Panc1 (cell line): ENCODE results near the gene OTUD3. TPM values are rescaled to one million over a fixed set of nuclear protein-coding genes. Genes with fewer than 3 reads are reported as not detected.

ENCODE experiments used
- ATAC-seq: fragments of 200-7000 bp; cut with Tn5 transposase; 2 replicates; pipeline ENCODE4 v1.9.1; 2020; ENCODE audit warnings: mild to moderate bottlenecking, moderate library complexity
- BruUV-seq: library from RNA; stranded (reverse); fragments of 400-500 nt; replicated peaks from 2 replicates; lab custom pipeline; 2021; lab: Mats Ljungman, UMichigan
- CTCF ChIA-PET: fragments of 300-600 bp; sonication (Branson Sonifier 250); formaldehyde crosslinking; loops from one replicate; lab custom pipeline; 2022; ENCODE audit warnings: antibody characterized with exemption; lab: Charles Lee
- POLR2A ChIA-PET: fragments of 300-600 bp; sonication (Branson Sonifier 250); formaldehyde crosslinking; loops from one replicate; lab custom pipeline; 2022; ENCODE audit warnings: antibody characterized with exemption; lab: Charles Lee
- DNase-seq: peaks from one replicate; pipeline ENCODE4 v3.0.0-alpha.2; 2010; ENCODE audit warnings: low read depth, low spot score
- H3K27ac ChIP-seq: 2 replicates; pipeline ENCODE4 v1.5.1; 2011; ENCODE audit warnings: mild to moderate bottlenecking, low read length, inconsistent platforms
- H3K27me3 ChIP-seq: fragments of 200-500 bp; sonication (Bioruptor generic); 2 replicates; pipeline ENCODE4 v1.6.0; 2014; ENCODE audit warnings: low read length, inconsistent platforms; ENCODE audit not compliant: control insufficient read depth, insufficient read depth
- H3K36me3 ChIP-seq: fragments of 200-500 bp; sonication (Bioruptor generic); 2 replicates; pipeline ENCODE4 v1.5.1; 2014; ENCODE audit warnings: inconsistent platforms, mild to moderate bottlenecking, low read length, moderate library complexity; ENCODE audit not compliant: control insufficient read depth, insufficient read depth
- H3K4me1 ChIP-seq: 2 replicates; pipeline ENCODE4 v1.5.1; 2011; ENCODE audit warnings: inconsistent platforms, mild to moderate bottlenecking, low read length, moderate library complexity; ENCODE audit not compliant: control insufficient read depth, insufficient read depth
- H3K4me3 ChIP-seq, 2 experiments: 2 replicates each; pipeline ENCODE4 v1.5.1; 2011 to 2012; ENCODE audit warnings: low read depth in 2 of 2, low read length in 2 of 2, mild to moderate bottlenecking in 2 of 2, inconsistent platforms in 1 of 2, moderate library complexity in 1 of 2
- H3K9me3 ChIP-seq: fragments of 200-500 bp; sonication (Bioruptor generic); 2 replicates; pipeline ENCODE4 v1.5.1; 2014; ENCODE audit warnings: low read depth, mild to moderate bottlenecking, inconsistent platforms, low read length, moderate library complexity; ENCODE audit not compliant: control insufficient read depth, insufficient read depth
- POLR2AphosphoS5 ChIP-seq: IDR thresholded peaks from 2 replicates; pipeline ENCODE4 v1.6.1; 2012; ENCODE audit warnings: mild to moderate bottlenecking, low read depth, low read length, moderate library complexity
- SIN3A ChIP-seq: IDR thresholded peaks from 2 replicates; pipeline ENCODE4 v1.6.1; 2012; ENCODE audit warnings: low read depth, mild to moderate bottlenecking, low read length, moderate library complexity, borderline replicate concordance; ENCODE audit not compliant: insufficient read depth
- TCF7L2 ChIP-seq: IDR thresholded peaks from 2 replicates; pipeline ENCODE4 v1.6.1; 2011; ENCODE audit warnings: mild to moderate bottlenecking, low read depth, low read length, inconsistent platforms
- in situ Hi-C: cut with HindIII; loops from 2 replicates; pipeline ENCODE4 v1.10.0; 2016; ENCODE audit warnings: low sequenced_read_pairs, low pct_unique_long_range_greater_than_20kb
- intact Hi-C: fragments of 100-400 bp; cut with micrococcal nuclease; formaldehyde crosslinking; loops from one replicate; pipeline ENCODE4 v1.10.0; 2022; ENCODE audit not compliant: unreplicated experiment
- total RNA-seq: library from RNA; stranded (reverse); gene quantifications from one replicate; pipeline ENCODE4 v1.2.1, GENCODE V29; 2021; ENCODE audit not compliant: unreplicated experiment
- TF ChIP-seq, protein P1 (sequence below), 2 experiments: IDR thresholded peaks; 2 replicates each; pipeline ENCODE4 v1.6.1; 2011 to 2012; ENCODE audit warnings: low read depth in 2 of 2, control low read depth in 1 of 2, low read length in 1 of 2, mild to moderate bottlenecking in 1 of 2, moderate library complexity in 1 of 2; ENCODE audit not compliant: insufficient read depth in 1 of 2
- TF ChIP-seq, protein P2 (sequence below): fragments of 450-650 bp; IDR thresholded peaks from 2 replicates; pipeline ENCODE4 v1.5.1; 2017; ENCODE audit warnings: mild to moderate bottlenecking

Gene OTUD3
- total RNA-seq, 1 experiment from 2014 or later: 14.1 TPM

GRCh38 chr1:19940486-19941205, 58.5 kb downstream of the OTUD3 start:
- TF ChIP-seq POLR2AphosphoS5: no peak
- TF ChIP-seq, protein P1, sequence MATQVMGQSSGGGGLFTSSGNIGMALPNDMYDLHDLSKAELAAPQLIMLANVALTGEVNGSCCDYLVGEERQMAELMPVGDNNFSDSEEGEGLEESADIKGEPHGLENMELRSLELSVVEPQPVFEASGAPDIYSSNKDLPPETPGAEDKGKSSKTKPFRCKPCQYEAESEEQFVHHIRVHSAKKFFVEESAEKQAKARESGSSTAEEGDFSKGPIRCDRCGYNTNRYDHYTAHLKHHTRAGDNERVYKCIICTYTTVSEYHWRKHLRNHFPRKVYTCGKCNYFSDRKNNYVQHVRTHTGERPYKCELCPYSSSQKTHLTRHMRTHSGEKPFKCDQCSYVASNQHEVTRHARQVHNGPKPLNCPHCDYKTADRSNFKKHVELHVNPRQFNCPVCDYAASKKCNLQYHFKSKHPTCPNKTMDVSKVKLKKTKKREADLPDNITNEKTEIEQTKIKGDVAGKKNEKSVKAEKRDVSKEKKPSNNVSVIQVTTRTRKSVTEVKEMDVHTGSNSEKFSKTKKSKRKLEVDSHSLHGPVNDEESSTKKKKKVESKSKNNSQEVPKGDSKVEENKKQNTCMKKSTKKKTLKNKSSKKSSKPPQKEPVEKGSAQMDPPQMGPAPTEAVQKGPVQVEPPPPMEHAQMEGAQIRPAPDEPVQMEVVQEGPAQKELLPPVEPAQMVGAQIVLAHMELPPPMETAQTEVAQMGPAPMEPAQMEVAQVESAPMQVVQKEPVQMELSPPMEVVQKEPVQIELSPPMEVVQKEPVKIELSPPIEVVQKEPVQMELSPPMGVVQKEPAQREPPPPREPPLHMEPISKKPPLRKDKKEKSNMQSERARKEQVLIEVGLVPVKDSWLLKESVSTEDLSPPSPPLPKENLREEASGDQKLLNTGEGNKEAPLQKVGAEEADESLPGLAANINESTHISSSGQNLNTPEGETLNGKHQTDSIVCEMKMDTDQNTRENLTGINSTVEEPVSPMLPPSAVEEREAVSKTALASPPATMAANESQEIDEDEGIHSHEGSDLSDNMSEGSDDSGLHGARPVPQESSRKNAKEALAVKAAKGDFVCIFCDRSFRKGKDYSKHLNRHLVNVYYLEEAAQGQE (IDR thresholded peaks at IDR 0.05; ENCODE audit: insufficient read depth in 1 of 2, low read depth in 2 of 2, low read length in 1 of 2): no peak
- TF ChIP-seq TCF7L2: no peak
- TF ChIP-seq SIN3A: no peak
- no peaks in the 10 kb centered on the region for H3K27me3 ChIP-seq
- in situ Hi-C loops (no loop called here), intact Hi-C loops (no loop called here)
- CTCF ChIA-PET: no interaction called here
- no TSS peak for BruUV-seq
- no peaks in the 10 kb centered on the region for H3K36me3 ChIP-seq
- no peaks in the 10 kb centered on the region for H3K4me1 ChIP-seq
- no peaks in the 10 kb centered on the region for H3K9me3 ChIP-seq
- POLR2A ChIA-PET: no interaction called here
- no peak overlapping the region for H3K4me3 ChIP-seq
- ATAC-seq (no peak), DNase-seq (no peak)
- H3K27ac ChIP-seq: no peak overlapping the region

- Histone ChIP-seq H3K27me3 (no peaks in the 10 kb centered on the region), H3K36me3 (no peaks in the 10 kb centered on the region), H3K4me1 (no peaks in the 10 kb centered on the region), H3K9me3 (no peaks in the 10 kb centered on the region), H3K27ac (no peak overlapping the region), H3K4me3 (no peak overlapping the region)
- intact Hi-C loops (no loop called here), in situ Hi-C loops (no loop called here)
- DNase-seq: no peak
- BruUV-seq: no TSS peak
- TF ChIP-seq, protein P2, sequence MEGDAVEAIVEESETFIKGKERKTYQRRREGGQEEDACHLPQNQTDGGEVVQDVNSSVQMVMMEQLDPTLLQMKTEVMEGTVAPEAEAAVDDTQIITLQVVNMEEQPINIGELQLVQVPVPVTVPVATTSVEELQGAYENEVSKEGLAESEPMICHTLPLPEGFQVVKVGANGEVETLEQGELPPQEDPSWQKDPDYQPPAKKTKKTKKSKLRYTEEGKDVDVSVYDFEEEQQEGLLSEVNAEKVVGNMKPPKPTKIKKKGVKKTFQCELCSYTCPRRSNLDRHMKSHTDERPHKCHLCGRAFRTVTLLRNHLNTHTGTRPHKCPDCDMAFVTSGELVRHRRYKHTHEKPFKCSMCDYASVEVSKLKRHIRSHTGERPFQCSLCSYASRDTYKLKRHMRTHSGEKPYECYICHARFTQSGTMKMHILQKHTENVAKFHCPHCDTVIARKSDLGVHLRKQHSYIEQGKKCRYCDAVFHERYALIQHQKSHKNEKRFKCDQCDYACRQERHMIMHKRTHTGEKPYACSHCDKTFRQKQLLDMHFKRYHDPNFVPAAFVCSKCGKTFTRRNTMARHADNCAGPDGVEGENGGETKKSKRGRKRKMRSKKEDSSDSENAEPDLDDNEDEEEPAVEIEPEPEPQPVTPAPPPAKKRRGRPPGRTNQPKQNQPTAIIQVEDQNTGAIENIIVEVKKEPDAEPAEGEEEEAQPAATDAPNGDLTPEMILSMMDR: no peak
- TF ChIP-seq POLR2AphosphoS5 (no peak), TCF7L2 (no peak), SIN3A (no peak)
- TF ChIP-seq, protein P1 (IDR thresholded peaks at IDR 0.05; ENCODE audit: insufficient read depth in 1 of 2, low read depth in 2 of 2, low read length in 1 of 2): no peak
- ATAC-seq: no peak
- CTCF ChIA-PET: no interaction called here
- POLR2A ChIA-PET: no interaction called here
Measured at GRCh38 chr1:19941206-19941568, 59.0 kb downstream of the OTUD3 start.
